HG03097 (cell line): ENCODE data around the gene CELF6.

ENCODE experiments used
- ATAC-seq: cut with Tn5 transposase; IDR thresholded peaks from one replicate; pipeline ENCODE4 v1.9.1; 2021; ENCODE audit not compliant: unreplicated experiment, low FRiP score

The CELF6 gene

DNA sequence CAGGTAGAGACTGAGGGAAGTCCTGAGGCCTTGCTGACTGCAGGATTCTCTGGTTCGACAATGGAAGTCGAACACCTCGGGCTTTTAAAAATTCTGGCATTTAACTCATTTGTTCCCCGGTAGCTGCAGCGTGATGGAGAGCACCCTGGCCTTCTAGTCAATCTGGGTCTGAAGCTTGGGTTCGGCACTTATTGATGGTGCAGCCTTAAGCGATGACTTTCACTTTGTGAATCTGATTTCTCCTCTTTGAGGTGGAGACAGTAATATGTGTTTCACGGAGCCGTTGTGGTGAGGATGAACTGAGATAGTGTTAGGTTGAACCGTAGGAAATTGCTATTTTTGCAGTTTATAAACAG lies 47.0 kb downstream of the CELF6 start:
- no peak for ATAC-seq

DNA sequence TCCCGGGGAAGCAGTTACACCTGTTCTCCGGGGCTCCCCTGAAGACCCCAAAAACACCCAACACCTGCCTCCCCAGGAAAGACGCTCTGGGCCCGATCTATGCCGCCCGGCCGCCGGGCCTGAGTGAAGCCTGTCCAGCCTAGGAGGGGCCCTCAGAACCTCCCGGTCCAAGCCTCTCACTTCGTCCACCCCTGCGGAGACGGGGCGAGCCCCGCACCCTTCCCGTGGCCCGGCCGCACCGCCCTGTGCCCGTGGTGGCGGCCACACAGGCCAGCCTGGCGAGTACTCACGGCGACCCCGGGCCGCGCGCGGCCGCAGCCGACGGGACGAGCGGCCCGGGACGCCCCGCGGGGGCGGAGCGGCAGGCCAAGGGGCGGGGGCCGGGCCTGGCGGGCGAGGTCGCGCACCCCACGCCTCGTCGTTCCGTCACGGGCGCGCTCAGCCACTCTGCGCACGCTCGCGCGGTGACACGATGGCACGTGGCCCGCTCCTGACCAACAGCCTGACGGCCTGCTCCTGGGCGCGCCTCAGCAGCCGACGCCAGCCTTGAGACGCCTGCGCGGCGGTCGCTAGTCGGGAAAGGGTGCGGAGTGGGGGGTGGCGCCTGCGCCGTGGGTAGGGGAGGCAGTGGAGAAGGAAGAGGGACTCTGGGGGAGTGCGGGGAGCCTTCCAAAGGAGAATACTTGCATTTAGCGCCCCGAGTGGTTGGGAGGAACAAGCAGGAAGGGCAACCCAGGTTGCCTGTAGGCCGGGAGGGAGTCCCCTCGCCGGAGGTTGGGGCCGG lies 47.6 kb downstream of the CELF6 start, which contains the start of gene PARP6:
PARP6 (minus strand) TSS at position 342 of the 784 bp plus-strand sequence. CDS start 5,077 bp downstream, outside the sequence.
- peak; percentile 94 for ATAC-seq

DNA sequence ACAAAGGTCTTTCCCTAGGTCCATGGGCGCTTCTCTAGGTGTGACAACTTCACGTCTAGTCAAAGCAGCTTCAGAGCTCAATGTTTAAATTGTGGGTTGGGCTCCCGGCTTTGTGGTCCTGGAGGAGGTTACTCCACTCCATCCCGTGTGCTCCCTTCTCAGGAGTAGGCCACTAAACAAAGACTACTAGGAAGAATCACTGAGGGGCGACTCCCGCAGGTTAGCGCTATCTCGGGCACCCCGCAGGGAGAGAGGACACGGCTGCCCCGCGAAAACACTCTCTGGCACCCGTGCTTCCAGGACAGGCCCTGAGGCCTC lies 48.1 kb downstream of the CELF6 start:
- no peak for ATAC-seq

DNA sequence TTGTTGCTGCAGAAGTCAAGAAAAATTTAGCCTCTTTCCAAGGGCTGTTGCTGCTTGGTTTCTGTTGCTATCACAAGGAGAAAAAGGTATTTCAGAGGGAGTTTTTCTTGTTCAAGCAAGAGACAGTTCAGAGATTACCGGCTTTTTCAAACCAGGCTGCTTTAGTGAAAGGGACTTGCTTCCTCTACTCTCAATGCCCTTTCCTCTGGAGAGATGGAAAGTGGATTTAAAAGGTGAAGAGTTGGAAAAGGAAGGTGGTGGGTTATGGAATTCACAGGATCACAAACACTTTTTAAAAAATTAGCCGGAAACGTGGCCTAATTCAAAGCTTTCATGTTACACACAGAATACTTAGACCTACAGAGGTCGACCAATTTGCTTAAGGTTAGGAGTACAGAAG lies 48.7 kb downstream of the CELF6 start:
- no peak for ATAC-seq

DNA sequence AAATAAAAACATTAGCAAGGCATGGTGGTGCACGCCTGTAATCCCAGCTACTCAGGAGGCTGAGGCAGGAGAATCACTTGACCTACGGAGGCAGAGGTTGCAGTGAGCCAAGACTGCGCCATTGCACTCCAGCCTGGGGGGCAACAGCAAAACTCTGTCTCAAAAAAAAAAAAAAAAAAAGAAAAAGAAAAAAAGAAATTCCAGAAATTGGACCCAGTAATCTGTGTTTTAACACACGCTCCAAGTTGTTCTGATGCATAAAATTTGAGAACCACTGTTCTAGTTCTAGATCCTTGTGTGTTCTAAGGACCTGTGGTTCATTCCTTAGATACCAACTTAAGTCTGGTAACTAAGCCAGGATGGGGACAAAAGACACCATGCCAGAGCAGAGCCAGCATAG lies 50.2 kb downstream of the CELF6 start:
- ATAC-seq = no peak

DNA sequence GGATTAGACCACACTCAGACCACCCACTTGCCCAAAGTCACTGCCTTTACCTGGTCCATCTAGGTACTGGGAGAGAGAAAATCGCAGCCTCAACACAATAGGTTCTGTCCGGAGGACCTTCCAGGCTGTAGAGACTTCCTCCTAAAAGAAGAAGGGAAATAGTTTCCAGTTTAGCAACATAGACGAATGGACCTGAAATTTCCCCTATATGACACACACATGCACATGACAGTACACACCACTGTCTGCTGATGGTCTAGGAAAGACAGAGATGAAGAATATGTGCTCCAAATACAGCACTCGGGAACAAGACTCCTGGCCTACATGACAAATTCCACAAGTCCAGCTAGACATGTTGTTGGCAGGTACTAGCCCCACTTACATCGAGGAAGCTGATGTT lies 54.9 kb downstream of the CELF6 start:
- ATAC-seq = no peak

DNA sequence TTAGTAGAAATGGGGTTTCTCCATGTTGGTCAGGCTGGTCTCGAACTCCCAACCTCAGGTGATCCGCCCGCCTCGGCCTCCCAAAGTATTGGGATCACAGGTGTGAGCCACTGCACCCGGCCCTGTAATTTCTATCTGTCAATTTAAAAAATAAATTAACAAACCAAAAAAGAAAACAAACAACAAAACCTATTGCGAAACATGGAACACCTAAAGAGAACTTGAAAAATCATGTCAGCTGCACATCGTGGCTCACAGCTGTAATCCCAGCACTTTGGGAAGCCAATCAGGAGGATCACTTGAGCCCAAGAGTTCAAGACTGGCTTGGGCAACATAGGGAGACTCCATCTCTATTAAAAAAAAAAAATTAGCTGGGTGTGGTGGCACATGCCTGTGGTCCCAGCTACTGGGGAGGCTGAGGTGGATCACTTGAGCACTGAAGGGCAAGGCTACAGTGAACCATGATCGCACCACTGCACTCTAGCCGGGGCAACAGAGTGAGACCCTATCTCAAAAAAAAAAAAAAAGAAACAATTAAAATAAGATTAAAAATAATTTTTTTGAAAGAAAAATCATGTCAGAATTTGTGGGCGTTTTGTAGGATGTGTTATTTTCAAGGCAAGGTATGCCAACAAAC lies 67.2 kb downstream of the CELF6 start:
- ATAC-seq = no peak

DNA sequence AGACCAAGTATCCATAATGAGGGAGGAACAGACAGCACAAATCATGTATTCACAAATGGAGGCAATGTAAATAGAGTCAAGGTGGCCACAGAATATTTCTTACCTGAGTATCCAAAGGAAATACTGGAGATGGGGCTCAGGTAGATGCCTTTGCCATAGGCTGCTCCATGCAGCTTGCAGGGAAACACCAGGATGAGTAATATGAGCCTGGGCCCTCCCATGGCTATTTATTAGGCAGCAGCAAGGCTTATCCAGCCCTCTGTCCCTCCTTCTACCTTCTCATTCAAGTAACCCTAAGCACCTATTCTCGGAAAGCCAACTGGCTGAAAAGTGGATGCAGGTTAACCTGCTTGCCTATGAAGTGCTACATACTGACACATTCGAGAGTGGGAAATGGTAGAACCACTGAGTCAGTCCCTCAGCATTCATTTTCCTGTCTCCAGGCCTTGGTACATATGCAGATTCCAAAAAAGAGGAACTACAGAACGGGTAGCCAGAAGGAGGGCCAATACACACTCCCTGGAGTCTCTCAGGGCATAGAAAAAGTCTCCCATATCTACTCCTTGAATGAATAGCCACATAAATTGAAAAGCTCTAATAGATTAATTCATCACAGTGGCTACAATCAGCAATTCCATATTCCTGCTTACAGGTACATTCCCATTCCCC lies 70.7 kb downstream of the CELF6 start:
- ATAC-seq = no peak

DNA sequence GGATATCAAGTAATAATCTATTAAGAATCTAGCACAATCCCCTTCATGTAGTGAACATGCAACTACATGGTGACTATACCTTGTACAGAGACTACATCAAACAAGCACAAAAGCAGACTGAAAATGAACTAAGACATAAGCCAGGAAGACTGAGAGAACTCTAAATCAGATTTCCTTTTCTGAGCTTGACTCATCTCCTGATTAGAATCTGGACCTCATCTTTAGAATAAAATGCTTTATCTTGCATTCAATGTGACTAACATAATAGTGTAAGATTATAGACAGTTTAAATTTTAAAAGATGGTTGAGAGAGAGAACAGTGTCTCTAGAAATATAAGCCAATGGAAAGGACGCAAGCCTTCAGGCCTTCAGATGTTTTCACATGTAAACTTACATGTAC lies 71.4 kb downstream of the CELF6 start:
- ATAC-seq = no peak

DNA sequence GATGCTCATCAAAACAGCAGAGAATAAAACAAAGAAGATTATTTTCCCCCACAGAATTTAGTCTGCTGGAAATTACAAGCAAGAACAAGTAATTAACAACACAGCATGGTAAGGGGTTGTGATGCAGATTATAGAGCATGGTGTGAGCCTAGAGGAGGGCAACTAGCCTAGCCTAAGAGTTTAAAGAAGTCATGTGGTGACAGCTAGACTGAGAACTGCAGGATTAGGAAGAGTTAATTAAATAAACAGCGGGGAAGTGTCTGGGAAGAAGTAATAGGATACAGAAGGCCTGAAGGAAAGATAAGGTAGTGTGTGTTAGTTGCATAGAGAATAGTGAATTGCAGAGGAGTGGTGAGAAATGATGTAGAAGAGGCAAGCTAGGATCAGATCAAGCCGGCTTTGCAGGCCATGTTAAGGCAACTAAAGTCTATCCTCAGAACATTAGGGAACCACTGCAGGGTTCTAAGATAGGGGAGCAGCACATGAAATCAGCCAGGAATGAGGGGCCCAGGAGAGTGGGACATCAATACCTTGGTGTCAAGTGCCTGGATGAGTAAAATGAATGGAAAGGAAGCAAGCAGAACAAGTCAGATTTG lies 77.1 kb downstream of the CELF6 start:
- ATAC-seq = no peak

DNA sequence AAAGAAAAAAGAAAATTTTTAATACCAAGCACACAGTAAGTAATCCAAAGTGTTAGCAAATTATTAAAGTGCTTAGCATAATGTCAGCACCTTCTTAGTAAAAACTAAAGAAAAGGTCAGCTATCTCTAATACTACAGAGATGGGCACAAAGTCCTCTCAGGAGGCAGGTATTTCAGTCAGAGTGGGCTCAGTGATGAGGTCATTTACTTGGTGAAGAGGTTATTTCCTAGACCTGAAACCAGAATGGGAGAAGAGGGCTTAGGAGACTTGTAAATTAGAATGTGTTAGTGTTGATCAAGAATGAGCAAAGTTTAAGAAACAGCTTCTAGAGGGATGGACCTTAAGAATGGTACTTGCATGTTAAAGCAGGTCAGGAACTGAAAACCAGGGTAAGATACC lies 80.3 kb downstream of the CELF6 start:
- no peak for ATAC-seq

DNA sequence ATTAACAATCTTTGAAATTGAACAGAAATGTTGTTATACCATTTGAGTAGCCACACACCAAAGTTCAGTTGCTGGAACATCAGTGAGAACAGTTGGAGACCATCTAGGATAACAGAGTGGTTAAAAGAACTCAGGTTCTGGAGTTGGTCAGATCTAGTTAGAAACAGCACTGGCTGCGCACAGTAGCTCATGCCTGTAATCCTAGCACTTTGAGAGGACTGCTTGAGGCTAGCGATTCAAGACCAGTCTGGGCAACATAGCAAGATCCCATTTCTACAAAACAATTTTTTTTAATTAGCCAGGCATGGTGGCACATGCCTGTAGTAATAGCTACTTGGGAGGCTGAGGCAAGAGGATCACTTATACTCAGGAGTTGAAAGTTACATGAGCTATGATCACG lies 81.4 kb downstream of the CELF6 start:
- ATAC-seq = no peak

DNA sequence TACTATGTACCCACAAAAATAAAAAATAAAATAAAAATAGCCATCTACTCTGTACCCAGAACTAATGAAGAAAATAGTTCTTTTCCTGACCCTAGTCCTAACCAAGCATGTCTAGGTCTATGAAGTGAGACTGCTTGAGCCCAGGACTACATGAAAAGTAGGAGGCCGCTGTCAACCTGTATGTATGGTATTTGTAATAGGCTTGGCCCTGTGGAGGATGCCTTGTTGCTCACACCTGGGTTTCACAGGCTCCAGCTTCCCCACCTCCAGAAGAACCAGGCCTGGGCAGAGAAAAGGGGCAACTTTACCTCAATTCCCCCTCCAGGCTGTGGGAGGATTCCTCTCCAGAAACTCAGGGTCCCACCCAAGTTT lies 82.1 kb downstream of the CELF6 start:
- ATAC-seq = no peak

DNA sequence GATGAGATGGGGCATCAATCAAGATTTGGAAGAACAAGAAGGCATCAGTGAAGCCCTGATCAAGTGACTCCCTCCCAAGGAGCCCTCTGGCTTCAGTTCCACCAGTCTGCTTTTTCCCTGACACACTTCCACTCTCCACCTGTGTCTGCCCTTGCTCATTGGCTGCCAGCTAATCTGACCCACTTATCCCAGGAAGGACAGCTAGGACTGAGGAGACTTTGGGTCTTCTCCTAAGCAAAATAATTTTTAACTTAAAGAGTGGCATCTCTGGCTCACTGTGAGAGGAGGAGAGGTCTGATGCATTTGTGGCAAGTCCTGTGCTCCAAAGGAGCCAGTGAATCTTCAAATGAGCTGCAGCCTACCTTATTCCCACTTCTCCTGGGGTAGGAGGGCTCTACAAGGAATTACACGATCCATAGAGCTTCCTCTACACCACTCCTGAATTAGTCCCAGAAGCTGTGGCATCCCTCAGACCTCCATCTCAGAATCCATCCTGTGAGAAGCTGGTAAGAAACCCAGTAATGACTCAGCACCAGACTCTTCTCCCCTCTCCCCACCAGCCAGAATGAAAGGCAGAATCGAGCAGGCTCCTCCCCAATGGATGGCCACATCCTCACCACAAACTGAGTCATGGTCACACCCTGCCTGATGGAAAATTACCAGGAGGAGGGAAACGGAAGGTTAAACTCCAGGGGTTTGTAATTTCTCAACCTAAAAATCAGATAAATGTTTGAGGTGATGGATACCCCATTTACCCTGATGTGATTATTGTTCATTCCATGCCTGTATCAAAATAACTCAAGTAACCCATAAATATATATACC lies 82.7 kb downstream of the CELF6 start:
- peak; percentile 63 for ATAC-seq

DNA sequence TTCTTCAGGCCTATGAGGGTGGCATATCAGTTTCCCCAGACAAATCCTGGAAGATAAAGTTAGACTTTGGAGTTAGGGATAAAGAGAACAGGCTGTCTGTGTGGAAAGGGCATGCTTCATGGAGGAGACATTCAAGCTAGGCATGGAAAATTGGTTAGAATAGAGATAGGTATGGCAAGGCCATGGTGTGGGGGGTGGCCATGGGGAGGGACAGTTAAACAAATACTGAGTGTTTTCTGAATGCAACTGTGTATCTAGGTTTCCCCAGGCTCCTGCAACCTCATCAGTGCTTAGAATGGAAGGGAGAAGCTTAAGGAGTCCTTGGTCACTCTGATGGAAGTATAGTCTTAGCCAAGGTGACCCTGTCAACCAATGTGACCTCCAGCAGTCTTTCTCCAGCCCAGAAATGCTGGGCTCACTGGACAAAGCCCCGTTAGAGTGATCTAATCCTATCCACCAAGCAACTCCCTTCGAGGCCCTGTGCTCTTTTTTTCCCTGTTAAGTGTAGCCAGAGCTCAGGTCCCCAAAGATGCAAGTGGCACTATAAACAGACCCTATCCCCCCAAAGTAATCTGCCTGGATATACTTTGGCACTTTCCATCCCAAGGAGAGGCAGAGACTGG lies 83.5 kb downstream of the CELF6 start:
- ATAC-seq = no peak

DNA sequence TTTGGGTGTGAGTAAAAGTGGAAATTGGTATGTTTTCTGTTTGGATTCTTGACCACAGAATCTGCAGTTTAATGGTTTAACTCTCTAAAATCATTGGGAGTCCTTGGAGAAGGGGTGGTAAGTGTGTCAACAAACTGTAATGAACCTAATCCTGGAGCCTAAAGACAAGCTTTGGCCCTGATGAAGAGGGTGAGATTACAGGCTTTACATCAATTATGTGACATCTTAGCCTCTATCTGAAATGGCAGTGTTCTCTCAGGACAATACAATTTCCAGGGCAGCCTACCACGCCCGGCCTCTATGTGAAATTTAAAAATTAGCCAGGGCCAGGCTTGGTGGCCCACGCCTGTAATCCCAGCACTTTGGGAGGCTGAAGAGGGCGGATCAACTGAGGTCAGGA lies 84.7 kb downstream of the CELF6 start:
- ATAC-seq = no peak
